GM18520 (cell line): ENCODE results near the gene BRINP3.

Experiments
- ATAC-seq: cut with Tn5 transposase; IDR thresholded peaks from one replicate; pipeline ENCODE4 v1.9.1; 2021; ENCODE audit not compliant: unreplicated experiment

The BRINP3 gene

GRCh38 chr1:190193508-190194115 is 284.1 kb downstream of the BRINP3 start:
- ATAC-seq: no peak

GRCh38 chr1:190192627-190193026 is 285.0 kb downstream of the BRINP3 start:
- ATAC-seq: no peak

- no peak for ATAC-seq
Measured at GRCh38 chr1:190183588-190183987, 294.1 kb downstream of the BRINP3 start.

- no peak for ATAC-seq
Measured at GRCh38 chr1:190179817-190180216, 297.8 kb downstream of the BRINP3 start.

GRCh38 chr1:190178827-190179226 is 298.8 kb downstream of the BRINP3 start:
- ATAC-seq: no peak

- no peak for ATAC-seq
Measured at GRCh38 chr1:190177555-190177954, 300.1 kb downstream of the BRINP3 start.

GRCh38 chr1:190176776-190177175 is 300.9 kb downstream of the BRINP3 start:
- ATAC-seq: no peak

GRCh38 chr1:190175320-190175719 is 302.3 kb downstream of the BRINP3 start:
- ATAC-seq: no peak

GRCh38 chr1:190172651-190173430 is 304.8 kb downstream of the BRINP3 start:
- ATAC-seq: no peak

- ATAC-seq: no peak
Measured at GRCh38 chr1:190170321-190170720, 307.3 kb downstream of the BRINP3 start.

GRCh38 chr1:190169311-190170067 is 308.2 kb downstream of the BRINP3 start:
- no peak for ATAC-seq

- ATAC-seq: no peak
Measured at GRCh38 chr1:190168893-190169280, 308.8 kb downstream of the BRINP3 start.

GRCh38 chr1:190168116-190168892 is 309.4 kb downstream of the BRINP3 start:
- ATAC-seq: no peak

- no peak for ATAC-seq
Measured at GRCh38 chr1:190159146-190159545, 318.5 kb downstream of the BRINP3 start.

GRCh38 chr1:190154744-190155143 is 322.9 kb downstream of the BRINP3 start:
- no peak for ATAC-seq

- ATAC-seq: no peak
Measured at GRCh38 chr1:190147616-190148015, 330.0 kb downstream of the BRINP3 start.

- ATAC-seq: no peak
Measured at GRCh38 chr1:190144650-190145049, 333.0 kb downstream of the BRINP3 start.

GRCh38 chr1:190140644-190141043 is 337.0 kb downstream of the BRINP3 start:
- no peak for ATAC-seq

- ATAC-seq: no peak
Measured at GRCh38 chr1:190138702-190139101, 339.0 kb downstream of the BRINP3 start.

- ATAC-seq: no peak
Measured at GRCh38 chr1:190138266-190138665, 339.4 kb downstream of the BRINP3 start.

GRCh38 chr1:190129366-190129765 is 348.3 kb downstream of the BRINP3 start:
- ATAC-seq: no peak
